Measurements from ENCODE around the gene LGR6.

- TF ChIP-seq CTCF (conservative IDR thresholded peaks at IDR 0.05; ENCODE audit: low read depth, low read length) (no peak), CHD1 (IDR thresholded peaks at IDR 0.05; ENCODE audit: low read depth, low read length) (no peak)
These were observed 30.9 kb upstream of the LGR6 start for GRCh38 chr1:202162418-202163280.
